K562 (cell line): ENCODE results near the gene CPED1. TPM values are rescaled to one million over a fixed set of nuclear protein-coding genes. Genes with fewer than 3 reads are reported as not detected.
A peak's percentile ranks its signal among the peaks of the same experiment; 100 is the strongest.

Experiments used
- CBFB ChIP-seq: sonication (generic); formaldehyde crosslinking; IDR thresholded peaks from 2 replicates; pipeline ENCODE4 v1.4.0; 2020; ENCODE audit warnings: mild to moderate bottlenecking, missing genetic modification reagents
- CBX1 ChIP-seq: sonication (generic); IDR thresholded peaks from 2 replicates; pipeline ENCODE4 v1.6.1; 2016; ENCODE audit warnings: antibody characterized with exemption, low read depth, mild to moderate bottlenecking
- CC2D1A ChIP-seq: fragments of 450-650 bp; IDR thresholded peaks from 2 replicates; pipeline ENCODE4 v1.6.1; 2017; ENCODE audit warnings: mild to moderate bottlenecking
- DACH1 ChIP-seq: fragments of 450-650 bp; IDR thresholded peaks from 2 replicates; pipeline ENCODE4 v1.6.1; 2018; ENCODE audit not compliant: partially characterized antibody
- DDX20 ChIP-seq: fragments of 450-650 bp; IDR thresholded peaks from 2 replicates; pipeline ENCODE4 v1.6.1; 2016; ENCODE audit warnings: missing genetic modification characterization, low read depth, mild to moderate bottlenecking, missing compliant biosample characterization, moderate library complexity
- DLX4 ChIP-seq: fragments of 250-450 bp; sonication (Bioruptor Pico); IDR thresholded peaks from 2 replicates; pipeline ENCODE4 v1.6.1; 2021; ENCODE audit warnings: mild to moderate bottlenecking
- E2F8 ChIP-seq: fragments of 450-650 bp; IDR thresholded peaks from 2 replicates; pipeline ENCODE4 v1.7.1; 2018; ENCODE audit warnings: mild to moderate bottlenecking, low read depth; ENCODE audit not compliant: partially characterized antibody
- EWSR1 ChIP-seq: fragments of 450-650 bp; IDR thresholded peaks from 2 replicates; pipeline ENCODE4 v1.6.1; 2018; ENCODE audit warnings: borderline replicate concordance, mild to moderate bottlenecking, low read depth, moderate library complexity; ENCODE audit not compliant: partially characterized antibody
- FOXJ2 ChIP-seq: fragments of 200-800 bp; sonication (Bioruptor generic); IDR thresholded peaks from 2 replicates; pipeline ENCODE4 v1.6.1; 2016; ENCODE audit warnings: missing genetic modification characterization, missing compliant biosample characterization
- HDAC1 ChIP-seq, 2 experiments: fragments of 450-650 bp; IDR thresholded peaks; 2 replicates each; pipeline ENCODE4 v1.6.1; 2016 to 2017; ENCODE audit warnings: inconsistent platforms in 1 of 2, mild to moderate bottlenecking in 1 of 2, moderate library complexity in 1 of 2
- NKRF ChIP-seq: fragments of 450-650 bp; IDR thresholded peaks from 2 replicates; pipeline ENCODE4 v1.6.1; 2016; ENCODE audit warnings: borderline replicate concordance
- RHOXF2B ChIP-seq: fragments of 250-450 bp; sonication (Bioruptor Pico); conservative IDR thresholded peaks from 2 replicates; pipeline ENCODE4 v1.5.1; 2021
- SMAD1 ChIP-seq: fragments of 150-350 bp; IDR thresholded peaks from 2 replicates; pipeline ENCODE4 v1.6.1; 2014; ENCODE audit warnings: low read length, low read depth; ENCODE audit not compliant: partially characterized antibody
- ZBTB33 ChIP-seq: sonication (generic); formaldehyde crosslinking; IDR thresholded peaks from 2 replicates; pipeline ENCODE4 v1.8.1; 2023; ENCODE audit warnings: mild to moderate bottlenecking, missing genetic modification reagents
- ZNF398 ChIP-seq: fragments of 250-450 bp; sonication (Bioruptor Pico); IDR thresholded peaks from 2 replicates; pipeline ENCODE4 v1.8.0; 2021; ENCODE audit warnings: moderate library complexity, mild to moderate bottlenecking, inconsistent platforms
- ZNF695 ChIP-seq: fragments of 450-650 bp; formaldehyde crosslinking; IDR thresholded peaks from 2 replicates; pipeline ENCODE4 v1.4.0; 2020; ENCODE audit warnings: mild to moderate bottlenecking, moderate library complexity
- ZNF75A ChIP-seq: fragments of 450-650 bp; formaldehyde crosslinking; IDR thresholded peaks from 2 replicates; pipeline ENCODE4 v1.4.0; 2020; ENCODE audit warnings: mild to moderate bottlenecking
- polyA plus RNA-seq, 8 experiments: library from polyadenylated mRNA; depleted of rRNA in 4 of 8; stranded (reverse) in 5 of 8; unstranded in 3 of 8; fragments of >200 nt; fragmentation: Nextera tagmentation in 2 of 8; fragmentation: Illumina TruSeq in 1 of 8; extraction: Ambion mirVana in 2 of 8; extraction: Trizol in 1 of 8; gene quantifications; 2 replicates each; pipeline versions ENCODE4 v1.2.1 to v1.2.3, GENCODE V29; 2011 to 2014; ENCODE audit warnings: inconsistent platforms in 1 of 8, missing spikeins in 1 of 8
- total RNA-seq, 7 experiments: library from RNA; depleted of rRNA in 6 of 7; stranded (reverse); fragments of >200 nt in 6 of 7; fragmentation: Illumina TruSeq in 2 of 7; extraction: Trizol in 2 of 7; gene quantifications; 2 replicates each; pipeline versions ENCODE4 v1.2.1 to v1.2.3, GENCODE V29; 2011 to 2021; ENCODE audit warnings: low replicate concordance in 1 of 7

CPED1 gene
- total and polyA plus RNA-seq, 9 of the 15 experiments (the other 6 are each of a cell fraction or from before 2014, with no cell fraction given), result 195 to 393 (median 290) TPM

DNA sequence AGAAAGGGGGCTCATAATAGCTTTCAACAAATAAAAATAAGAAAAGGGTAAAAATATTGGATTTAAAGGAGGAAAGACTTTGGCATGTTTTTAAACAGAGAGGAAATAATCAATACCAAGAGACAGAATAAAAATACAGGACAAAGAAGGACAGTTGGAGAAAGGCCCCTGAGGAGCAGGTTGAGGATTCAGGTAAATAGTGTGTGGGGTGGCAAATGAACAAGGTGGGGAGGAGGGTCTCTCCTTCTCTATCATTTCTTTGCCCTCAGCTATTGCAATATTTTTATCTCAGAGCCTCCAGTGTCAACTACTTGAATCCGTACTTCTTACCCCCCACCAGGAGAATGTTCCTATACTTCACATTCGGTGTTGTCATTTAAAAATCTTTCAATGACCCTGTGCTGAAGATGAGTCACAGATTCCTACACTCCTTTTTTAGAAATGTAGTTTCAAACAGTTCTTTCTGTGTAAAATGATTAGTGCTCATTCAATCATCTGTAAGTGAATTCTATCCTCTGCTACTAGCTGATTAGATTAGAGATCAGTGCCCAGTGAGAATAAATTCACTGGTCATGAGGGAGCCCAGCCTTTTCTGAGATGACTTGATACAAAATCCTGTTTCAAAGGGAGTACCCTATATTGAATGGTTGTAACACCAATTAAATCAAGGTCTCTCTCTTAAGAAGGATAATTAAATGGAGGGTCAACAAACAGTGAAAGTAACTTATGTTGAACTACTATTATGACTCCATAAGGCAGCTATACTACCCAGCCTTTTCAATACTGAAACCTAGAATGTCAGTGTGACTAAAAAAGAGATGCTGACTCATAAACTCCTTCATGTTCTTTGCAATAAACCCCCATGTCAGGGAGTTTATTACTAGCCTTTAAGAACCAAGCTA lies 289.9 kb downstream of the CPED1 start (continued):
- no peak for TF ChIP-seq FOXJ2 (tag)
- TF ChIP-seq ZBTB33 (CRISPR knock-in tag), result no peak
- no peak for TF ChIP-seq EWSR1
- TF ChIP-seq SMAD1, result no peak
- TF ChIP-seq ZNF398 (CRISPR knock-in tag), result no peak
- no peak for TF ChIP-seq NKRF
- no peak for TF ChIP-seq CBFB
- no peak for TF ChIP-seq DLX4 (CRISPR knock-in tag)
- no peak for TF ChIP-seq CBX1
- no peak for TF ChIP-seq DACH1
- TF ChIP-seq E2F8, result no peak
- TF ChIP-seq DDX20 (tag), result no peak
- no peak for TF ChIP-seq CC2D1A
- no peak for TF ChIP-seq RHOXF2B
- no peak for TF ChIP-seq ZNF695 (CRISPR knock-in tag)
- no peak for TF ChIP-seq ZNF75A
- TF ChIP-seq HDAC1 (IDR thresholded peaks at IDR 0.05), result peak in 1 of 2 experiments; percentile 58; a peak in 1 of 4 replicates
